Panc1 (cell line): Measurements from ENCODE around the gene SYT14. TPM values are rescaled to one million over a fixed set of nuclear protein-coding genes. Genes with fewer than 3 reads are reported as not detected.

Experiments
- ATAC-seq: fragments of 200-7000 bp; cut with Tn5 transposase; 2 replicates; pipeline ENCODE4 v1.9.1; 2020; ENCODE audit warnings: mild to moderate bottlenecking, moderate library complexity
- BruUV-seq: library from RNA; stranded (reverse); fragments of 400-500 nt; replicated peaks from 2 replicates; lab custom pipeline; 2021; lab: Mats Ljungman, UMichigan
- CTCF ChIA-PET: fragments of 300-600 bp; sonication (Branson Sonifier 250); formaldehyde crosslinking; loops from one replicate; lab custom pipeline; 2022; ENCODE audit warnings: antibody characterized with exemption; lab: Charles Lee
- POLR2A ChIA-PET: fragments of 300-600 bp; sonication (Branson Sonifier 250); formaldehyde crosslinking; loops from one replicate; lab custom pipeline; 2022; ENCODE audit warnings: antibody characterized with exemption; lab: Charles Lee
- DNase-seq: peaks from one replicate; pipeline ENCODE4 v3.0.0-alpha.2; 2010; ENCODE audit warnings: low read depth, low spot score
- H3K27ac ChIP-seq: 2 replicates; pipeline ENCODE4 v1.5.1; 2011; ENCODE audit warnings: mild to moderate bottlenecking, low read length, inconsistent platforms
- H3K27me3 ChIP-seq: fragments of 200-500 bp; sonication (Bioruptor generic); 2 replicates; pipeline ENCODE4 v1.6.0; 2014; ENCODE audit warnings: low read length, inconsistent platforms; ENCODE audit not compliant: control insufficient read depth, insufficient read depth
- H3K36me3 ChIP-seq: fragments of 200-500 bp; sonication (Bioruptor generic); 2 replicates; pipeline ENCODE4 v1.5.1; 2014; ENCODE audit warnings: inconsistent platforms, mild to moderate bottlenecking, low read length, moderate library complexity; ENCODE audit not compliant: control insufficient read depth, insufficient read depth
- H3K4me1 ChIP-seq: 2 replicates; pipeline ENCODE4 v1.5.1; 2011; ENCODE audit warnings: inconsistent platforms, mild to moderate bottlenecking, low read length, moderate library complexity; ENCODE audit not compliant: control insufficient read depth, insufficient read depth
- H3K4me3 ChIP-seq, 2 experiments: 2 replicates each; pipeline ENCODE4 v1.5.1; 2011 to 2012; ENCODE audit warnings: low read depth in 2 of 2, low read length in 2 of 2, mild to moderate bottlenecking in 2 of 2, inconsistent platforms in 1 of 2, moderate library complexity in 1 of 2
- H3K9me3 ChIP-seq: fragments of 200-500 bp; sonication (Bioruptor generic); 2 replicates; pipeline ENCODE4 v1.5.1; 2014; ENCODE audit warnings: low read depth, mild to moderate bottlenecking, inconsistent platforms, low read length, moderate library complexity; ENCODE audit not compliant: control insufficient read depth, insufficient read depth
- CTCF ChIP-seq: fragments of 450-650 bp; IDR thresholded peaks from 2 replicates; pipeline ENCODE4 v1.5.1; 2017; ENCODE audit warnings: mild to moderate bottlenecking
- POLR2AphosphoS5 ChIP-seq: IDR thresholded peaks from 2 replicates; pipeline ENCODE4 v1.6.1; 2012; ENCODE audit warnings: mild to moderate bottlenecking, low read depth, low read length, moderate library complexity
- SIN3A ChIP-seq: IDR thresholded peaks from 2 replicates; pipeline ENCODE4 v1.6.1; 2012; ENCODE audit warnings: low read depth, mild to moderate bottlenecking, low read length, moderate library complexity, borderline replicate concordance; ENCODE audit not compliant: insufficient read depth
- TCF7L2 ChIP-seq: IDR thresholded peaks from 2 replicates; pipeline ENCODE4 v1.6.1; 2011; ENCODE audit warnings: mild to moderate bottlenecking, low read depth, low read length, inconsistent platforms
- in situ Hi-C: cut with HindIII; loops from 2 replicates; pipeline ENCODE4 v1.10.0; 2016; ENCODE audit warnings: low sequenced_read_pairs, low pct_unique_long_range_greater_than_20kb
- intact Hi-C: fragments of 100-400 bp; cut with micrococcal nuclease; formaldehyde crosslinking; loops from one replicate; pipeline ENCODE4 v1.10.0; 2022; ENCODE audit not compliant: unreplicated experiment
- total RNA-seq: library from RNA; stranded (reverse); gene quantifications from one replicate; pipeline ENCODE4 v1.2.1, GENCODE V29; 2021; ENCODE audit not compliant: unreplicated experiment
- TF ChIP-seq, protein P1 (sequence below), 2 experiments: IDR thresholded peaks; 2 replicates each; pipeline ENCODE4 v1.6.1; 2011 to 2012; ENCODE audit warnings: low read depth in 2 of 2, control low read depth in 1 of 2, low read length in 1 of 2, mild to moderate bottlenecking in 1 of 2, moderate library complexity in 1 of 2; ENCODE audit not compliant: insufficient read depth in 1 of 2

The SYT14 gene
- total RNA-seq, 1 experiment from 2014 or later = not detected

GRCh38 chr1:209893751-209894150 is 44.3 kb upstream of the SYT14 start:
- intact Hi-C loops (no loop called here), in situ Hi-C loops (no loop called here)
- no TSS peak for BruUV-seq
- H3K27ac ChIP-seq = no peak overlapping the region
- CTCF ChIA-PET = no interaction called here
- no peaks in the 10 kb centered on the region for H3K9me3 ChIP-seq
- no peaks in the 10 kb centered on the region for H3K4me1 ChIP-seq
- no peak overlapping the region for H3K4me3 ChIP-seq
- no peaks in the 10 kb centered on the region for H3K27me3 ChIP-seq
- ATAC-seq (no peak), DNase-seq (no peak)
- POLR2A ChIA-PET = no interaction called here
- TF ChIP-seq CTCF (no peak), SIN3A (no peak)
- H3K36me3 ChIP-seq = no peaks in the 10 kb centered on the region

- Histone ChIP-seq H3K27me3 (no peaks in the 10 kb centered on the region), H3K36me3 (no peaks in the 10 kb centered on the region), H3K4me3 (no peak overlapping the region), H3K27ac (no peak overlapping the region), H3K9me3 (no peaks in the 10 kb centered on the region), H3K4me1 (no peaks in the 10 kb centered on the region)
- ChIA-PET POLR2A (no interaction called here), CTCF (no interaction called here)
- ATAC-seq (peak; percentile 26; the same call in 1 of the 2 replicates), DNase-seq (no peak)
- in situ Hi-C loops (no loop called here), intact Hi-C loops (no loop called here)
- TF ChIP-seq TCF7L2 (no peak), CTCF (no peak), SIN3A (no peak), POLR2AphosphoS5 (no peak)
- TF ChIP-seq, protein P1, sequence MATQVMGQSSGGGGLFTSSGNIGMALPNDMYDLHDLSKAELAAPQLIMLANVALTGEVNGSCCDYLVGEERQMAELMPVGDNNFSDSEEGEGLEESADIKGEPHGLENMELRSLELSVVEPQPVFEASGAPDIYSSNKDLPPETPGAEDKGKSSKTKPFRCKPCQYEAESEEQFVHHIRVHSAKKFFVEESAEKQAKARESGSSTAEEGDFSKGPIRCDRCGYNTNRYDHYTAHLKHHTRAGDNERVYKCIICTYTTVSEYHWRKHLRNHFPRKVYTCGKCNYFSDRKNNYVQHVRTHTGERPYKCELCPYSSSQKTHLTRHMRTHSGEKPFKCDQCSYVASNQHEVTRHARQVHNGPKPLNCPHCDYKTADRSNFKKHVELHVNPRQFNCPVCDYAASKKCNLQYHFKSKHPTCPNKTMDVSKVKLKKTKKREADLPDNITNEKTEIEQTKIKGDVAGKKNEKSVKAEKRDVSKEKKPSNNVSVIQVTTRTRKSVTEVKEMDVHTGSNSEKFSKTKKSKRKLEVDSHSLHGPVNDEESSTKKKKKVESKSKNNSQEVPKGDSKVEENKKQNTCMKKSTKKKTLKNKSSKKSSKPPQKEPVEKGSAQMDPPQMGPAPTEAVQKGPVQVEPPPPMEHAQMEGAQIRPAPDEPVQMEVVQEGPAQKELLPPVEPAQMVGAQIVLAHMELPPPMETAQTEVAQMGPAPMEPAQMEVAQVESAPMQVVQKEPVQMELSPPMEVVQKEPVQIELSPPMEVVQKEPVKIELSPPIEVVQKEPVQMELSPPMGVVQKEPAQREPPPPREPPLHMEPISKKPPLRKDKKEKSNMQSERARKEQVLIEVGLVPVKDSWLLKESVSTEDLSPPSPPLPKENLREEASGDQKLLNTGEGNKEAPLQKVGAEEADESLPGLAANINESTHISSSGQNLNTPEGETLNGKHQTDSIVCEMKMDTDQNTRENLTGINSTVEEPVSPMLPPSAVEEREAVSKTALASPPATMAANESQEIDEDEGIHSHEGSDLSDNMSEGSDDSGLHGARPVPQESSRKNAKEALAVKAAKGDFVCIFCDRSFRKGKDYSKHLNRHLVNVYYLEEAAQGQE (IDR thresholded peaks at IDR 0.05; ENCODE audit: insufficient read depth in 1 of 2, low read depth in 2 of 2, low read length in 1 of 2) = no peak
- no TSS peak for BruUV-seq
These were observed 42.3 kb upstream of the SYT14 start for GRCh38 chr1:209895709-209896108.
